SU-DHL-6 (cell line): ENCODE measurements around the gene OTOF.

Source experiments
- H2AFZ ChIP-seq: fragments of 200-600 bp; sonication (generic); 2 replicates; pipeline ENCODE4 v1.6.1; 2014; ENCODE audit warnings: low read depth, mild to moderate bottlenecking, moderate library complexity, mixed read lengths, antibody characterized with exemption, low read length; ENCODE audit not compliant: severe bottlenecking
- H3F3A ChIP-seq: fragments of 200-600 bp; shearing (Covaris generic); 2 replicates; pipeline ENCODE4 v1.6.0; 2016; ENCODE audit warnings: antibody characterized with exemption, mild to moderate bottlenecking; ENCODE audit not compliant: insufficient read depth
- H3K27ac ChIP-seq: fragments of 200-600 bp; sonication (generic); 2 replicates; pipeline ENCODE4 v1.5.1; 2016; ENCODE audit warnings: low read depth, mild to moderate bottlenecking, low read length, moderate library complexity, mixed read lengths
- H3K27me3 ChIP-seq: fragments of 200-600 bp; sonication (generic), shearing (Covaris generic); 2 replicates; pipeline ENCODE4 v1.6.0; 2014; ENCODE audit warnings: mild to moderate bottlenecking, low read length
- H3K36me3 ChIP-seq: fragments of 200-600 bp; sonication (generic); 2 replicates; pipeline ENCODE4 v1.6.1; 2014; ENCODE audit warnings: mild to moderate bottlenecking, low read length, mixed read lengths
- H3K4me2 ChIP-seq: fragments of 300-600, 200-600 bp; shearing (Covaris generic), sonication (generic); 2 replicates; pipeline ENCODE4 v1.6.0; 2014; ENCODE audit warnings: low read length, low read depth, mild to moderate bottlenecking; ENCODE audit not compliant: poor library complexity, severe bottlenecking
- H3K4me3 ChIP-seq: fragments of 200-600 bp; sonication (generic); 2 replicates; pipeline ENCODE4 v1.5.1; 2014; ENCODE audit warnings: antibody characterized with exemption, low read length, mild to moderate bottlenecking, mixed read lengths; ENCODE audit not compliant: insufficient read depth, poor library complexity, severe bottlenecking
- H3K79me2 ChIP-seq: fragments of 200-600 bp; sonication (generic); 2 replicates; pipeline ENCODE4 v1.6.1; 2014; ENCODE audit warnings: mild to moderate bottlenecking, low read length, moderate library complexity; ENCODE audit not compliant: insufficient read depth
- H3K9ac ChIP-seq: fragments of 200-600 bp; sonication (generic); 2 replicates; pipeline ENCODE4 v1.7.0; 2014; ENCODE audit warnings: mild to moderate bottlenecking, low read length
- H3K9me2 ChIP-seq: fragments of 200-600 bp; sonication (generic); replicated peaks from 2 replicates; pipeline ENCODE4 v1.6.1; 2014; ENCODE audit warnings: low read length; ENCODE audit not compliant: insufficient read depth
- H3K9me3 ChIP-seq: fragments of 200-600 bp; sonication (generic); 2 replicates; pipeline ENCODE4 v1.6.1; 2014; ENCODE audit warnings: low read length, mixed read lengths; ENCODE audit not compliant: insufficient read depth
- H4K20me1 ChIP-seq: fragments of 200-600 bp; sonication (generic); 2 replicates; pipeline ENCODE4 v1.6.1; 2014; ENCODE audit warnings: low read depth, mild to moderate bottlenecking, antibody characterized with exemption, low read length, moderate library complexity, mixed read lengths
- EZH2phosphoT487 ChIP-seq: fragments of 200-600 bp; sonication (generic), shearing (Covaris generic); conservative IDR thresholded peaks from 2 replicates; pipeline ENCODE4 v1.6.1; 2018; ENCODE audit warnings: mild to moderate bottlenecking, antibody characterized with exemption, low read length, moderate library complexity, mixed read lengths
- TF ChIP-seq, protein P1 (sequence below): fragments of 200-600 bp; sonication (generic); IDR thresholded peaks from one replicate; pipeline ENCODE4 v1.5.1; 2017; ENCODE audit warnings: antibody characterized with exemption, mild to moderate bottlenecking, low read length, moderate library complexity; ENCODE audit not compliant: insufficient read depth, poor library complexity, severe bottlenecking

OTOF gene

DNA sequence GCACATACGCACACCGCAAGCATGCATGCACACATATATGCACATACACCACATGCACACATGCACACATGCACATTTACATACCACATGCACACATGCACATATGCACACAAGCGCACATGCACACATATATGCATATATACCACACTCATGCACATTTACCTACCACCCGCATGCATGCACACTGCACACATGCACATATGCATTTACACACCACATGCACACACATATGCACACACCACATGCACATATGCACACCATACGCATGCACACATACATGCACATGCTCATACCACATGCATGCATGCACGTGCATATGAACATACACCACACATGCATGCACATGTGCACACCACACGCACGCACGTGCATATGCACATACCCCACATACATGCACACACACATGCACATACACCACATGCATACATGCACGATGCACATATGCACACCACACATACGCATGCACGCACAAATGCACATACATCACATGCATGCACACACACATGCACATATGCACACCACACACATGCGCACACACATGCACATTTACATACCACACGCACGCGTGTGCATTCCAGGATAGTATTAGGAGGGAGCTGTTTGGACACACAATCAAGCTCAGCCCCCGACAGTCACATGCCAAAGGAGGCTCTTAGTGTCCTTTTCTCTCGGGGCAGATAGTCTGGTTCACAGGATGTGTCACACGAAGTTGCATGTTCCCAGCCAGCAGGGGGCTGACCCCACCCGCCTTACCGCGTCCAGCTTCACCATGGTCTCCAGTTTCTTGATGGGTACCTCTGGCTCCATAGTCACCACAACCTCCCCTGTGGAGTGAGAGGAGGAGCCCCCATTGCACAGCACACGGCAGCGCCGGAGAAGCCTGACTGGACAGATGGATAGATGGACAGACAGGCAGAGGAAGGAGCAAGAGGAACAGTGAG, 5.9 kb downstream of the OTOF start:
- Histone ChIP-seq H3K36me3 (no peaks in the 10 kb centered on the region), H2AFZ (no peak overlapping the region), H3K9me2 (no peaks in the 10 kb centered on the region), H3K79me2 (no peaks in the 10 kb centered on the region), H3K27ac (no peak overlapping the region), H3F3A (no peaks in the 10 kb centered on the region), H3K4me2 (no peak overlapping the region), H3K4me3 (no peak overlapping the region), H4K20me1 (no peaks in the 10 kb centered on the region), H3K9me3 (no peaks in the 10 kb centered on the region), H3K9ac (no peak overlapping the region), H3K27me3 (no peaks in the 10 kb centered on the region)
- TF ChIP-seq, protein P1, sequence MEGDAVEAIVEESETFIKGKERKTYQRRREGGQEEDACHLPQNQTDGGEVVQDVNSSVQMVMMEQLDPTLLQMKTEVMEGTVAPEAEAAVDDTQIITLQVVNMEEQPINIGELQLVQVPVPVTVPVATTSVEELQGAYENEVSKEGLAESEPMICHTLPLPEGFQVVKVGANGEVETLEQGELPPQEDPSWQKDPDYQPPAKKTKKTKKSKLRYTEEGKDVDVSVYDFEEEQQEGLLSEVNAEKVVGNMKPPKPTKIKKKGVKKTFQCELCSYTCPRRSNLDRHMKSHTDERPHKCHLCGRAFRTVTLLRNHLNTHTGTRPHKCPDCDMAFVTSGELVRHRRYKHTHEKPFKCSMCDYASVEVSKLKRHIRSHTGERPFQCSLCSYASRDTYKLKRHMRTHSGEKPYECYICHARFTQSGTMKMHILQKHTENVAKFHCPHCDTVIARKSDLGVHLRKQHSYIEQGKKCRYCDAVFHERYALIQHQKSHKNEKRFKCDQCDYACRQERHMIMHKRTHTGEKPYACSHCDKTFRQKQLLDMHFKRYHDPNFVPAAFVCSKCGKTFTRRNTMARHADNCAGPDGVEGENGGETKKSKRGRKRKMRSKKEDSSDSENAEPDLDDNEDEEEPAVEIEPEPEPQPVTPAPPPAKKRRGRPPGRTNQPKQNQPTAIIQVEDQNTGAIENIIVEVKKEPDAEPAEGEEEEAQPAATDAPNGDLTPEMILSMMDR = no peak
- no peak for TF ChIP-seq EZH2phosphoT487

GRCh38 chr2:26471289-26471688, 6.6 kb downstream of the OTOF start:
- Histone ChIP-seq H2AFZ (no peak overlapping the region), H3K27ac (no peak overlapping the region), H4K20me1 (no peaks in the 10 kb centered on the region), H3K9me2 (no peaks in the 10 kb centered on the region), H3K79me2 (no peaks in the 10 kb centered on the region), H3K9me3 (no peaks in the 10 kb centered on the region), H3K36me3 (no peaks in the 10 kb centered on the region), H3K4me3 (no peak overlapping the region), H3K4me2 (no peak overlapping the region), H3F3A (no peaks in the 10 kb centered on the region), H3K9ac (no peak overlapping the region), H3K27me3 (no peaks in the 10 kb centered on the region)
- TF ChIP-seq, protein P1 = no peak
- TF ChIP-seq EZH2phosphoT487 = no peak

GRCh38 chr2:26470601-26471260, 7.2 kb downstream of the OTOF start:
- no peaks in the 10 kb centered on the region for H3K9me3 ChIP-seq

More at GRCh38 chr2:26470601-26471260, 7.2 kb downstream of the OTOF start:
- Histone ChIP-seq H3K4me2 (no peak overlapping the region), H2AFZ (no peak overlapping the region), H3K9me2 (no peaks in the 10 kb centered on the region), H3K27me3 (no peaks in the 10 kb centered on the region), H3K9ac (no peak overlapping the region), H3K27ac (no peak overlapping the region), H3K4me3 (no peak overlapping the region), H3K79me2 (no peaks in the 10 kb centered on the region), H4K20me1 (no peaks in the 10 kb centered on the region), H3F3A (no peaks in the 10 kb centered on the region), H3K36me3 (no peaks in the 10 kb centered on the region)
- no peak for TF ChIP-seq EZH2phosphoT487
- TF ChIP-seq, protein P1 = no peak
